ENCODE data around the gene SLC25A2.
"Not testable (repeated sequence)": the region's sequence is repeated elsewhere in the genome, so short reads cannot be mapped to it uniquely, and the experiment has no call there.

The SLC25A2 gene

DNA sequence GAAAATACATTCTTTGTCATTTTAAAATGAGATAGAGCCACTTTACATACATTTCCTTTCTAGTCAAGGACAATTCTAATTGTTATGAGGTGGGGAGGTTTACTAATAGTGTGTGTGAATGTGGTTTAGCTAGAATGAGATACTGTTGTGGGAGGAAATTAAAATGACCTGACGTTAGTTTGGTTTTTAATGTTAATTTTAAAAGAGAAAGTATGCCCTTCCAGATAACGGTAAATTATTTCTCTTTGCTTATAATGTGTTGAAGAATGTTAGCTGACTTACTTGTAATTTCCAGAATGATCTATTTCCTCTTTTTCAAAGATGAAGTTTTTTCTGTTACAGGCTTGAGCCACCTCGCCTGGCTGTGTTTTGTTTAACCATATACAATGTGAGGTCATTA is 18.4 kb upstream of the SLC25A2 start:
- TF ChIP-seq, protein P1, sequence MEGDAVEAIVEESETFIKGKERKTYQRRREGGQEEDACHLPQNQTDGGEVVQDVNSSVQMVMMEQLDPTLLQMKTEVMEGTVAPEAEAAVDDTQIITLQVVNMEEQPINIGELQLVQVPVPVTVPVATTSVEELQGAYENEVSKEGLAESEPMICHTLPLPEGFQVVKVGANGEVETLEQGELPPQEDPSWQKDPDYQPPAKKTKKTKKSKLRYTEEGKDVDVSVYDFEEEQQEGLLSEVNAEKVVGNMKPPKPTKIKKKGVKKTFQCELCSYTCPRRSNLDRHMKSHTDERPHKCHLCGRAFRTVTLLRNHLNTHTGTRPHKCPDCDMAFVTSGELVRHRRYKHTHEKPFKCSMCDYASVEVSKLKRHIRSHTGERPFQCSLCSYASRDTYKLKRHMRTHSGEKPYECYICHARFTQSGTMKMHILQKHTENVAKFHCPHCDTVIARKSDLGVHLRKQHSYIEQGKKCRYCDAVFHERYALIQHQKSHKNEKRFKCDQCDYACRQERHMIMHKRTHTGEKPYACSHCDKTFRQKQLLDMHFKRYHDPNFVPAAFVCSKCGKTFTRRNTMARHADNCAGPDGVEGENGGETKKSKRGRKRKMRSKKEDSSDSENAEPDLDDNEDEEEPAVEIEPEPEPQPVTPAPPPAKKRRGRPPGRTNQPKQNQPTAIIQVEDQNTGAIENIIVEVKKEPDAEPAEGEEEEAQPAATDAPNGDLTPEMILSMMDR (IDR thresholded peaks at IDR 0.05), result no peak
- H3K27ac ChIP-seq, result no peak overlapping the region

DNA sequence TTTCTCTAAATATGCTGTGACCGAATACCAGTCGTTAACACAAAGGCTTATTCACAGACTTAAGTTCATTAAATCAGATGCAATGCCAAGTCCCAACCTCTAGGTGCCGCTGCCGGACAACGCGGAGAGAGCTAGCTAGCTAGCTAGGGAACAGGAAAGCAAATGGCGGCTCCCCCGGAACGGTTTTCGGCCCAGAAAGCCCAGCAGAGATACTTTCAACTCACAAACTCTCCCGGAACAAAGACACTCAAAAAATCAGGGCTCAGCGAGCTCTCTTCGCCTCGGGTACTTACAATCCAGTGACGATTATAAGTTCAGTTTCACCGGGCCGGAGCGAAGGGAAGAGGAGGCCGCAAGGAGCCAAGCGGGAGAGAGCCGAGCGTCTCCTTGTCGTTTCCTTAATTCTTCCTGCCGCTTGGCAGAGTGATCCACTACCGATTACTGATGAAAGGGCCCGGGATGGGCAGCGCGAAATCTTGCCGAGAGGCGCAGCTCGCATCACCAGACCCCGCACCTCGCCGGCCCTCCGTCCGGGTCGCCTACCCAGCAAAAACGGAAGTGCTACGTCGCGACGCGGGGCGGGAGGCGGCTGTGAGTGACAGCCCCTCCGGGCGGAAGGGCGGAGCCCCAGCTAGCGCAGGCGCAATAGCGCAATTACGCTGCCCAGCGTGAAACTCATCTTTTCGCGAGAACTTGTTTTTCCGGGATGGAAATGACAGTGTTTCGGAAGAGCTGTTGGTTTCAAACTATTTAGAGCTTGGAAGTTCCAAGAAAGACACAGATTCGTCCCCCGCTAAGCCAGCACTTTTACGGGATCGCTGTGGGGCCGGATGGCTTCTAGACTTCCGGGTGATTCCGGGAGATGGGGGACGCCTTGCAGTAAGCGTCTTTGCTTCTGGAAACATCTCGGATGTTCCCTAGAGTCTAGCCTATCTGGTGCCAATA is 16.6 kb upstream of the SLC25A2 start, which contains the start of gene TAF7:
TAF7 (minus strand) TSS at position 560 of the 945 bp plus-strand sequence. CDS start 740 bp downstream, outside the sequence.
- H3K27ac ChIP-seq, result peak within 1 kb of the TSS; percentile 90
- TF ChIP-seq, protein P1 (IDR thresholded peaks at IDR 0.05), result peak; percentile 94
- TF ChIP-seq ZFX (IDR thresholded peaks at IDR 0.05; ENCODE audit: borderline replicate concordance), result no peak

DNA sequence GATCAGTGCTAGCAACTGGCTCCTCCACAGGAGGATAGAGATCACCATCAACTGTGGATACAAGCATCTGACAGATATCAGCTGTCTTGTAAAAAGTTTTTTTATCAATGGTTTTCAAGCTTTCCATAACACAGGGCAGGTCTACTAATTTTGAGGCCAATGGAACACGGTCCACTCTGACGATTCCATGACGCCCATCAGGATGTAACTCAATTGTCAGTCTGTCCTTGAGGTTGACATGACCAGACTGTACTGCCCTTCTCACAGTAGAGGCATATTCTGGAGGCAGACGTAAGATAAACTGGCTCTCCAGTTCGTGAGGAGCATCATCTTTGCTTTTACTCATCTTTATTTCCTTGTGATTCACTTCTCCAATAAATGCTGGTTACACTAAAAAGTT is 15.8 kb upstream of the SLC25A2 start:
- H3K27ac ChIP-seq, result peak overlapping the region; percentile 90; the same call in 1 of the 2 replicates
- TF ChIP-seq, protein P1 (IDR thresholded peaks at IDR 0.05), result no peak
- TF ChIP-seq ZFX (IDR thresholded peaks at IDR 0.05; ENCODE audit: borderline replicate concordance), result no peak

- no peak overlapping the region for H3K27ac ChIP-seq
- TF ChIP-seq, protein P1 (IDR thresholded peaks at IDR 0.05), result no peak
- TF ChIP-seq ZFX (IDR thresholded peaks at IDR 0.05; ENCODE audit: borderline replicate concordance), result no peak
These were observed 15.4 kb upstream of the SLC25A2 start for GRCh38 chr5:141319202-141319601.

GRCh38 chr5:141316963-141317362 is 13.1 kb upstream of the SLC25A2 start:
- not testable (repeated sequence) for H3K27ac ChIP-seq

DNA sequence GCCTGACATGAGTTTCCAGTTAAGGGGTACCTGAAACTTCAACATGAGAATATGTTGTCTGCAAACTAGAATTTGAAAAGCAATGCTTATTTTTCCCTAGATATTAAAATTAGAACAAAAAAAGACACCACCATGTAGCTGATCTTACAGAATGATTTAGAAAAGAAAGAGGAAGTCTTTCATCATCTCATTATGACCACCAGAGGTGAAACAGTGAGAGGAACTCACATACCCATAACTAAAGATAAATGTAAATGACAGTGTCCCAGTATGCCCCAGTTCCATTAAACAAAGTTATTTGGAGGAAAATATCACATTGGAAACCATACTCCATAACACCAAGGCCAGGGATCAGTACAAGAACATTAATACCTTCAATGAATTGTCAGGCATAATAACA is 9.9 kb upstream of the SLC25A2 start:
- H3K27ac ChIP-seq, result no peak overlapping the region
- TF ChIP-seq, protein P1 (IDR thresholded peaks at IDR 0.05), result no peak
- TF ChIP-seq ZFX (IDR thresholded peaks at IDR 0.05; ENCODE audit: borderline replicate concordance), result no peak

GRCh38 chr5:141306630-141307029 is 2.8 kb upstream of the SLC25A2 start:
- H3K27ac ChIP-seq, result no peak overlapping the region
- TF ChIP-seq ZFX (IDR thresholded peaks at IDR 0.05; ENCODE audit: borderline replicate concordance), result no peak

- no peak overlapping the region for H3K27ac ChIP-seq
- TF ChIP-seq ZFX (IDR thresholded peaks at IDR 0.05; ENCODE audit: borderline replicate concordance), result no peak
- TF ChIP-seq, protein P1 (IDR thresholded peaks at IDR 0.05), result no peak
These were observed 5.5 kb downstream of the SLC25A2 start for GRCh38 chr5:141298376-141298775.

Measured in 22Rv1 (cell line).